Cardiac septum (tissue), 1 donor: Measurements from ENCODE around the gene PKD1L1. TPM values are rescaled to one million over a fixed set of nuclear protein-coding genes. Genes with fewer than 3 reads are reported as not detected.
"Not testable (repeated sequence)": the region's sequence is repeated elsewhere in the genome, so short reads cannot be mapped to it uniquely, and the experiment has no call there.

Experiments used
- DNase-seq: peaks from one replicate; pipeline ENCODE4 v3.0.0-alpha.2; 2020; ENCODE audit warnings: low spot score
- intact Hi-C: fragments of 100-400 bp; cut with DNase I; formaldehyde crosslinking; loops from one replicate; pipeline ENCODE4 v1.14.0; 2022
- total RNA-seq: library from RNA; stranded (reverse); fragmentation: NEBNext Ultra II Directional; extraction: Animal tissue kit (Norgen Biotek cat#: 25700); gene quantifications from one replicate; pipeline ENCODE4 v1.2.1, GENCODE V29; 2021
- donor health status: DM: no; HTN: no; CAD: no.

Gene PKD1L1
- total RNA-seq, 1 donor from 2014 or later = 2.5 TPM

GRCh38 chr7:47811632-47812380 lies 136.5 kb downstream of the PKD1L1 start:
- no peak for DNase-seq
- intact Hi-C loops = no loop called here

GRCh38 chr7:47809387-47809786 lies 138.9 kb downstream of the PKD1L1 start:
- no peak for DNase-seq
- intact Hi-C loops = no loop called here

- intact Hi-C loops = no loop called here
Measured at GRCh38 chr7:47808321-47808720, 139.9 kb downstream of the PKD1L1 start.

GRCh38 chr7:47807756-47808155 lies 140.5 kb downstream of the PKD1L1 start:
- DNase-seq = no peak
- intact Hi-C loops = no loop called here

More at GRCh38 chr7:47808321-47808720, 139.9 kb downstream of the PKD1L1 start:
- DNase-seq = no peak

- DNase-seq = no peak
Measured at GRCh38 chr7:47807126-47807525, 141.1 kb downstream of the PKD1L1 start.

GRCh38 chr7:47806701-47807103 lies 141.6 kb downstream of the PKD1L1 start:
- DNase-seq = no peak
- intact Hi-C loops = no loop called here

More at GRCh38 chr7:47807126-47807525, 141.1 kb downstream of the PKD1L1 start:
- intact Hi-C loops = no loop called here

- intact Hi-C loops = no loop called here
- no peak for DNase-seq
Measured at GRCh38 chr7:47804767-47805545, 143.3 kb downstream of the PKD1L1 start.

- intact Hi-C loops = no loop called here
- no peak for DNase-seq
Measured at GRCh38 chr7:47803846-47804245, 144.4 kb downstream of the PKD1L1 start.

- DNase-seq = no peak
- intact Hi-C loops = no loop called here
Measured at GRCh38 chr7:47803025-47803424, 145.2 kb downstream of the PKD1L1 start.

- intact Hi-C loops = no loop called here
- DNase-seq = no peak
Measured at GRCh38 chr7:47801423-47801822, 146.8 kb downstream of the PKD1L1 start.

- intact Hi-C loops = no loop called here
- DNase-seq = no peak
Measured at GRCh38 chr7:47799524-47799923, 148.7 kb downstream of the PKD1L1 start.

GRCh38 chr7:47796347-47796746 lies 151.9 kb downstream of the PKD1L1 start:
- DNase-seq = no peak
- intact Hi-C loops = no loop called here

- intact Hi-C loops = no loop called here
- no peak for DNase-seq
Measured at GRCh38 chr7:47795631-47796030, 152.6 kb downstream of the PKD1L1 start.

GRCh38 chr7:47795126-47795525 lies 153.1 kb downstream of the PKD1L1 start:
- DNase-seq, intact Hi-C loops: not testable (repeated sequence)

- intact Hi-C loops = no loop called here
- DNase-seq = no peak
Measured at GRCh38 chr7:47794016-47794415, 154.2 kb downstream of the PKD1L1 start.

GRCh38 chr7:47793186-47793585 lies 155.1 kb downstream of the PKD1L1 start:
- DNase-seq, intact Hi-C loops: not testable (repeated sequence)

GRCh38 chr7:47792521-47793121 lies 155.6 kb downstream of the PKD1L1 start:
- intact Hi-C loops = no loop called here
- no peak for DNase-seq

GRCh38 chr7:47791682-47792081 lies 156.6 kb downstream of the PKD1L1 start:
- intact Hi-C loops = no loop called here
- DNase-seq = no peak

- intact Hi-C loops = no loop called here
- no peak for DNase-seq
Measured at GRCh38 chr7:47788083-47788482, 160.2 kb downstream of the PKD1L1 start.

GRCh38 chr7:47787249-47788069 lies 160.8 kb downstream of the PKD1L1 start:
- no peak for DNase-seq
- intact Hi-C loops = no loop called here
